HG03575 (cell line): ENCODE data around the gene TMEM259.
"Not testable (repeated sequence)": the region's sequence is repeated elsewhere in the genome, so short reads cannot be mapped to it uniquely, and the experiment has no call there.

Experiments used
- ATAC-seq: cut with Tn5 transposase; IDR thresholded peaks from one replicate; pipeline ENCODE4 v1.9.1; 2021; ENCODE audit not compliant: unreplicated experiment, insufficient number of reproducible peaks, low FRiP score; ENCODE audit errors: extremely low read depth

The TMEM259 gene

DNA sequence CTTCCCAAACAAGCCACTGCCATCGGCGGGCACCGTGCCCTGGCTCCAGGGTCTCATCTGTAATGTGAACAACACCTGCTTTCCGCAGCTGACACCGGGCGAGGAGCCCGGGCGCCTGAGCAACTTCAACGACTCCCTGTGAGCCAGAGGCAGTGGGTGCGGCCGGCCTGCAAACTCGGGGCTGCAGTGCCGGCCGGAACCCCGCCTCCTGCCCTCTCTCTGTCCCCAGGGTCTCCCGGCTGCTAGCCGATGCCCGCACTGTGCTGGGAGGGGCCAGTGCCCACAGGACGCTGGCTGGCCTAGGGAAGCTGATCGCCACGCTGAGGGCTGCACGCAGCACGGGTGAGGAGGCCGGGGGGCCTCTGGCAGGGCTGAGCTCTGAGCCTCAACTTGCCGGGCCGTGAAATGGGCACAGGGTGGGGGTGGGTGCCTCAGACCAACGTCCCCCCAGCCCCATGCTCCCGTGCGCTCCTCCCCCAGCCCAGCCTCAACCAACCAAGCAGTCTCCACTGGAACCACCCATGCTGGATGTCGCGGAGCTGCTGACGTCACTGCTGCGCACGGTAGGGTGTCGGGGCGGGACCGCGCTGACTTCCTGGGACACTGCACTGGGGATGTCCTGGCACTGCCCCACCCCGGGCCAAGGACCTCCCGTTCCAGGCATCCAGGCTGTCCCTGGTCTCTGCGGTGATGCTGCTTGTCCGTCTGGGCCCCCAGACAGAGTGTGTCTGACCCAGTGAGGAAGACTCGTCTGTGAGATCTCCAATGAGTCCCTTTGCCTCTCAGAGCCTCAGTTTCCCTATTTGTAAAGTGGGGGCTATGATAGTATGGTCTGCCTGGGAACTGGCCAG is 21.1 kb upstream of the TMEM259 start:
- no peak for ATAC-seq

DNA sequence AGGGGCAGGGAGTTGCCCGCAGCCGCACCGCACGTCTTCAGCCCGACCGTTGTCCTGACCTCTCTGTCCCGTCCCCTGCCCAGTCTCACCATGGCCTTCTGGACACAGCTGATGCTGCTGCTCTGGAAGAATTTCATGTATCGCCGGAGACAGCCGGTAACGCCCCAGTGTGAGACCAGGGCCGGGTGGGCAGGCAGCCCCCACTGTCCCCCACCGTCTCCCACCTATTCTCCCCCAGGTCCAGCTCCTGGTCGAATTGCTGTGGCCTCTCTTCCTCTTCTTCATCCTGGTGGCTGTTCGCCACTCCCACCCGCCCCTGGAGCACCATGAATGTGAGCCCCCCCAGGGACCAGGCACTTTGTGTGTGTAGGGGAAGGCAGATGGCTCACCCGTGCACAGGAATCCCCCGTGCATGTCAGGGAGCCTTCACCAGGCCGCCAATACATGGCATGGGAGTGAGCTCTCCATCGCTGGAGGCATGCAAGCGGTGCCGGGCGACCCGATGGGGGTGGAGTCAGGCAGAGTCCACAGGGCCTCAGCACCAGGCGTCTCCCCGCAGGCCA is 20.4 kb upstream of the TMEM259 start:
- no peak for ATAC-seq

DNA sequence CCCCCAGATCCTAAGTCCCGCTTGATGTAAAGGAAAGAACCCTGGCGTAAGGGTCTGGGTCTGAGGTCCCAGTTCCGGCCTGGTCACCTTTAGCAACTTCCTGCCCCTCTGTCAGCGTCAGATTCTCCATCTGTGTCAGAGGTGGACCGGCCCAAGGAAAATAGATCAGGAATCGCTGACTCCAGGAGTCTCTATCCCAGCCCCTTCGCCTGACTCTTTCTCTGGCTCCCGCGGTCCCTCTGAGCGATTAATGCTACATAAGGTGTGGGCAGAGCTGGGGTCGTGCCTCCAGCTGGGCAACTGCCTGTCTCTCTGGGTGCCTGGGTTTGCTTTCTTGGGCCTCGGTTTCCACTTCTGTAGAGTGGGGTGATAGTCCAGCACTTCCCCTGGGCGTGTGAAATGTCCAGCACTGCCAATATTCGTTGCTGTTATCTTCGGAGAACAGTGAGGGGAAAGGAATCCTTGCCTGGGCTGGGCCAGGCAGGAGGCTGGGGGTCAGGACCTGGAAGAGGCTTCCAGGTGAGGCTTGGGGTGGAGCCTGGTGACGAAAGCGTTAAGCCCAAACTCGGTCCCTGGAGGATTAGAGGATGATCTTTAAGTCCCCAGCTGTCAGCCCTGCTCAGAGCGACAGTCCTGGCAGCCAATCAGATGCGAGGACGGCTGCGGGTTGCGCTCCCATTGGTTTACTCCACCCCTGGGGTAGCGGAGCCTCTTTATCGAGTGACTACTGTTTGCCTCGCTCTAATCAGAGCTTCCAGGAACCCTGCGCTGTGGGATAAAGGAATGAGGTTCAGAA is 19.8 kb upstream of the TMEM259 start:
- no peak for ATAC-seq

DNA sequence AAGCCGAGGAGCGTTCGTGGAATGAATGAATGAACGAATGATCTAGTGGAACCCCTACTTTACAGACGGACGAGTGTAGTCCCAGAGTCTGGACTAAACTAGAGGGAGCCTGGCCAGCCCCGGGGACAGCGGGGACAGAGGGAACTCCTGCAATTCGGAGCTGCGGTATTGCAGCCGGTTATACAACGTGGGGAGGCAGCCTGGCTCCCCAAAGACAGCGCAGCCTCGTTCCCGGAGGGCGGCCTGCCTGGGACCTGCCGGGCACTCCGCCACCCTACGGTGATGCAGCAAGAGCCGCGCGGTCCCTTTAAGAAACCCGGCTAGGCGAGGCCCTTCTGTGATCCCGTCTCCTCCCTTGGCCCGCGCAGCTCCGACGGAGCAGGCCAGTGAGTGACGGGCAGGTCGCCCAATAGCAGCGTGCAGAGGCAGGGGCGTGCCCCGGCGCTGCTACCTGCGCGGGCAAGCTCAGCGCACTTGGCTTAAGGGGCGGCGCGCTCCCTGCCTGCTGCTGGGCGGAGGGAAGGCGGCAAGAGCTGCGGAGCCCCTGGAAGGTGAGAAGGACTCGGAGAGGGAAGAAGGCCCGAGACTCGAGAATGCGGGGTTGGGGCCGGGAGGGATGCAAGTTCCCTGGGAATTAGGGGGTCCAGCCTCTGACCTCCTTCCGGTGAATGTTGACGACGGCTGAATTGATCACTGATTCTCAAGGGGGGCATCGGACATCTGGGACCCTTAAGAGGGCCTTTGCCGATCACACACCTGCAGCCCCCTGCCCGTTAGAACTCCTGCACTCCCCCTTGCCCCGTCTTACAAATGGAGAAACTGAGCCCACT is 18.9 kb upstream of the TMEM259 start, which contains the start of gene ABCA7:
Gene ABCA7, plus strand, starts transcription at position 462 of the 830 bp plus-strand sequence. CDS start 1,255 bp downstream, outside the sequence.
- no peak for ATAC-seq

DNA sequence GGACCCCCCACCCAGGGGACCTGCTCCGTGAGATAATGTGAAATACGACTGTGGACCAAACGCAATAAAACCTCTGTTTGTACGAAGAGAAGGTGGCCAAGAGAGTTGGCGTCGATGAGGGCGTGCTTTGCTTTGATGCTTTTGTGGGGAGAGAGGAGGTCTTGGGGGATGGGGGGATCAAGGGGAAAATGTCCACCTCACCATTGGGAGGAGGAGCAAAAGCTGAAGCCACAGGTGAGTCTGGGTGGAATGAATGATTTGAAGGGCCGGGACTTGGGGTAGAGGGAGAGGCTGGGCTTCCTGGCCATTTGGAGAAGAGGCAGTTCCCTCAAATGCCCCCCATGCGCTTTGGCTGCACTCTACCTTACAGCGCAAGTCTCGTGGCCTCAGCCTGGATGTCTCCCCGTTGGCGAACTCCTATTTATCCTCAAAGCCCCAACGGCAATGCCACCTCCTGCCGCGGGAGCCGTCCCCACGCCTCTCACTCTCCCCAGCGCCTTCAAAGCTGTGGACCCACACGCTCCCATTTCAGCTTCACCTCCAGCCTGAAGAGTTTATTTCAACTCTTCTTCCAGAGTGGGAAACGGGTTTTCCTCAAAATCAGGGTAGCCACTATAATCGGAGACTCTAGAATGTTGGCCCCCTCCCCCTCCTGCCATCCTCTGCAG is 18.2 kb upstream of the TMEM259 start:
- no peak for ATAC-seq

DNA sequence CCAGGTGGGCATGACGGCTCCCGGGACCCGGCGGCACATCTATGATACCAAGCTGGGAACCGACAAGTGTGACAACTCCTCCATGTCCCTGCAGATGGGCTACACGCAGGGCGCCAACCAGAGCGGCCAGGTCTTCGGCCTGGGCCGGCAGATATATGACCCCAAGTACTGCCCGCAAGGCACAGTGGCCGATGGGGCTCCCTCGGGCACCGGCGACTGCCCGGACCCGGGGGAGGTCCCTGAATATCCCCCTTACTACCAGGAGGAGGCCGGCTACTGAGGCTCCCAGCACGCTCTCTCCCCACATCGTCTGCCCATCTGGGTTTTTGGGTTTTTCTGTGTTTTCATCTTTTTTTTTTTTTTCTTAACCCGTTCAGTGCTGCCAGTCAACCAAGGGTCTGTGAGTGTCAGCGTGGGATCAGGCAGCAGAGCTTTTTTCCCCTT is 16.7 kb upstream of the TMEM259 start:
- no peak for ATAC-seq

DNA sequence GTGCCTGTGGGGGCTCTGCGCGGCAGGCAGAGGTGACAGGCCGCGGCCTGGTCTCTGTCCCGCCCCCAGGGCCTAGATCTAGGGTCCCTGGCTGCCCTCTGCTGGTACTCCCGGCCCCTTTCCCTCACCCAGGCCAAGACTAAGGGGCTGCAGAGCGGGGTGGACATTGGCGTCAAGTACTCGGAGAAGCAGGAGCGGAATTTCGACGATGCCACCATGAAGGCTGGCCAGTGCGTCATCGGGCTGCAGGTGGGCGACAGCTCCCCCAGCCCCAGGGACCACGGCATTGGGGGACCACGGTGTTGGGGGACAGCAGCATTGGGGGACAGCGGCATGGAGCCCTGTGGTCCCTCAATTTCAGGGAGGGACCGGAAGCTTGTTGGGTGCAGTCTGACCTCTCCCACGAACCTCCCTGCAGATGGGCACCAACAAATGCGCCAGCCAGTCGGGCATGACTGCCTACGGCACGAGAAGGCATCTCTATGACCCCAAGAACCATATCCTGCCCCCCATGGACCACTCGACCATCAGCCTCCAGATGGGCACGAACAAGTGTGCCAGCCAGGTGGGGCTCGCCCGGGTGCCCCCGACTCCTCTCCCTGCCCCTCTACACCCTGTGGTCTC is 15.2 kb upstream of the TMEM259 start:
- no peak for ATAC-seq

DNA sequence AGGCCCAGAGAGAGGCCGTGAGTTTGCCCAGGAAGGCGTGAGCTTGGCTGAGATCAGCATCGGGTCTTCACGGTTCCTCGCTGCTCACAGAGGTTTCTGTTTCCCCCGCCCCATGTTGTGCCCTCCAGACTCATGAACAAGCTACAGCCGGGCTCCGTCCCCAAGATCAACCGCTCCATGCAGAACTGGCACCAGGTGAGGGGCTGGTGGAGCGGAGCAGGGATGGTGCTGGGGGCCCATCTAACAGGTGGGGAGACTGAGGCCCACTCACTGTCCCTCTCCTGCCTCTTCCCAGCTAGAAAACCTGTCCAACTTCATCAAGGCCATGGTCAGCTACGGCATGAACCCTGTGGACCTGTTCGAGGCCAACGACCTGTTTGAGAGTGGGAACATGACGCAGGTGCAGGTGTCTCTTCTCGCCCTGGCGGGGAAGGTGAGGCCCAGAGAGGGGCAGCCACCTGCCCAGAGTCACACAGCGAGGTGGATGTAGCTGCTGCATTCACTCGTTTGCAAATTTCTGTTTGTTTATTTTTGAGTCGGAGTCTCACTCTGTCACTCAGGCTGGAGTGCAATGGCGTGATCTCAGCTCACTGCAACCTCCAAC is 11.4 kb upstream of the TMEM259 start:
- no peak for ATAC-seq

DNA sequence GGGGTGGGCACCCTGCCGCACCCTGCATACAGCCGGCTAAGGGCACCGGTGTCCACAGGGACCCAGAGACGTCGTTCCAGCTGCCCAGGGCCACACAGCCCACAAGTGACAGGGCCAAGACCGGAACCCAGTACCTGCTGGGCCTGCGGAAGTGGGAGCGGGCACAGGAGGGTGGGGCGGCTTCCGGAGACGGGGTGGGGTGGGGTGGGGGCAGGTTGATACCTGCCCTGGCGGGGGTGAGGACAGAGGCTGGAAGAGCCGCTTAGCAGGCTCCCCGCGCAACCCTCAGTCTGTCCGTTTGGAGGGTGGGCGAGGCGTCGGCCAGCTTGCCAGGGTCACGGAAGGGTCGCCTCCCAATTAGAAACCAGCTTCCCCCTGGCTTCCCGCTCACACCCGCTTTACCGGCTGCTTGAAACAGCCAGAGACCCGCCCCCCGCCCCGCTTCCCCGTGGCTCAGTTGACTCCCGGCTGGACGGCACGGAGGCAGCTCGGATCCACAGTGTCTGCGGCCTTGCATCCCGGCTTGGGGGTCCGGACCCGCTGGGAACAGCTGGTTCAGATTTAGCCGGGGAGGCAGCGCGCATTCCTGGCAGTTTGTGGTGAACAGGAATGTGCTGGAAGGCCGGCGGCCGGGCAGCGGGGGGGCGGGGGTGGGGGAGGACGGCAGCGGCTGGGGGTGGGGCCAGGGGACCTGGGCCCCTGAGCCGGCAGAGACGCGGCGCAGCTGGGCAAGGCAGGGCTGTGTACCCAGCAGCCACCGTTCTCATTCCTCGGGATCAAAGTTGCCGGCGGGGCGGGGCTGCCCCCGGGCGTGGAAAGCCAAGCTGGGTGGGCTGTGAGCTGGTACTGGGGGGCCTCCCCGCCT is 7.4 kb upstream of the TMEM259 start:
- no peak for ATAC-seq

DNA sequence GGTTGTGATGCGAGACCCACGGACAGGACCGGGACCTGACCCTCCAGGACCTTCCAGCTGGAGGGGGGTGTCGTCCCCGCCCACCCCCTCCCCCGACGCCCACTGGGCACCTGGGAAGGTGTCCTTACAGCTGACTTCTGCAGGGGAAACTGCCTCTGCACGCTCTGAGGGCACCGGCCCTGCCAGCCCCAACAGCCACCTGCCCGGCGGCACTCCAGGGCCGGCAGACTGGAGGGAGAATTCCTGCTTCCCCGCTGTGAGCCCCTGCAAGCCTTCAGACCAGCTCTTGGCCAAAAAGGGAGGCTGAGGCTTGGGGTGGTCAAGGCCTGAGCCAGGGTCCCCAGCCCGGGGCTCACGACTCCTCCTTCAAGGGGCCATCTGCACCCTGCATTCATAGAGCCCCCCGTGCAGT is 6.7 kb upstream of the TMEM259 start:
- no peak for ATAC-seq

DNA sequence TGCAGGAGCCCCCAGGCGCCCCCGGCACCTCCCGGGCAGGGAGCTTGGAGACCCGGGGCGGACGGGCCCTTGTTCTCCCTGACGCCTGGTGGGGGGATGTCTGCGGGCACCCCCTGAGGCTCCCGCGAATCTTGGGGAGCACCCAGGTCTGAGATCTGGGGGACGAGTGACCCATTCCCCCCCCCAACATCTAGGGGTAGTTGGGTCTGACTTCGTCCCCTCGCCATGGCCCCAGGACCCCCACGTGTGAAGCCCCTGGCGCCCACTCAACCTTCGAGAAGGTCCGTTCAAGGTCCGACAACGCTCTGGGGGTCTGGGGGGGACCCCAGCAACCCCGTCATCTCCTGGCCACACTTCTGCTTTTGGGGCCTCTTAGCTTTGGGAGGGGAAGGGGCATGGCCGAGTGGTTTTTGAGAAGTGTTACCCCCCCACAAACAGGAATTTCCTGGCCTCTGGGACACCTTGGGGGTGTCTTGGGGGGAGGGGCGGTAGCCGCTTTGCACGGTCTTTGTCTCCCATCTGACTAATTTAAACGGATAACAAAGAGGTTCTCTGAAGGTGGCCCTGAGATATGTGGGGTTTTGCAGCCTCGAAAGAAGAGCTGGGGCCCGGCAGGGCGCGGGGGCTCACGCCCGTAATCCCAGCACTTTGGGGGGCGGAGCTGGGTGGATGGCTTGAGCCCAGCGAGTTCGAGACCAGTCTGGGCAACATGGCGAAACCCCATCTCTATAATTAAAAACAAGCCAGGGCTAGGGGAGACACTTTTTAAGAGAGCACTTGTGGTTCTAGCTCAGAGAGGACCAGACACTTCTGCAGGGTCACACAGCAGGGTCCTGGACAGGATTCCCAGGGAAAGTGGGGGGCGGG is 6.1 kb upstream of the TMEM259 start:
- no peak for ATAC-seq

DNA sequence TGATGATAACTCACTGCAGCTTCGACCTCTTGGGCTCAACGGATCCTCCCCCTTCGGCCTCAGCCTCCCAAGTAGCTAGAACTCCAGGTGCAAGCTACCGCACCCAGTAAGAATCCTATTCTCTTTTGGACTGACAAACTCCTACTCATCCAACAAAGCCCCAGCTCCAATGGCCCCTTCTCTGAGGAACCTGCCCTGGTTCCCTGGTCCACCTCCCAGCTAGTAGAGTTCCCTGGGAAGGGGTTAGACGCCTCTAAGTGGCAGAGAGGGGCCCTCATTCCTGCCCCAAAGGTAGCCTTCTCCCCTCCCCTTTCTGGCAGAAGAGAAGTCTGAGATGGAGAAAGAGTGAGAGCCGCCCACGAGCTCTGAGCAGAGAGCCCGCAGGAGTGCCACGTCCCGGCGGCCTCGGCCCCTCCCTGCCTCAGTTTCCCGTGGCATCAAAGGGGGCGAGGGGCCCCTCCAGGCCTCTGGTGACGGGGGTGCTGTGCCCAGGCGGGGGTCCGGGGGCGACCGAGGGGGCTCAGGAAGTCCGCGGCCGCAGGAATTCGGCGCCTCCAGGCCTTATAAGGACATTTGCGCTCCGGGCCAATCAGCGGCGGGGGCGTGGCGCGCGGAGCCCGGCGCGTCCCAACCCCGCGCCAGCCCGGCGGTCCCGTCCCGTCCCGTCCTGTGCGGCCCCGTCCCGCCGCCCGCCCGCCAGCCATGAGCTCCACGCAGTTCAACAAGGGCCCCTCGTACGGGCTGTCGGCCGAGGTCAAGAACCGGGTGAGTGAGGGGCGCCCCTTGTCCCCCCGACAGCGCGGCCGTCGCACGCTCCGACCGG is 5.2 kb upstream of the TMEM259 start, which contains the start of gene CNN2:
Gene CNN2, plus strand, starts transcription at position 649 of the 823 bp plus-strand sequence. Its CDS starts 54 bp downstream, at position 703.
- ATAC-seq: no peak

DNA sequence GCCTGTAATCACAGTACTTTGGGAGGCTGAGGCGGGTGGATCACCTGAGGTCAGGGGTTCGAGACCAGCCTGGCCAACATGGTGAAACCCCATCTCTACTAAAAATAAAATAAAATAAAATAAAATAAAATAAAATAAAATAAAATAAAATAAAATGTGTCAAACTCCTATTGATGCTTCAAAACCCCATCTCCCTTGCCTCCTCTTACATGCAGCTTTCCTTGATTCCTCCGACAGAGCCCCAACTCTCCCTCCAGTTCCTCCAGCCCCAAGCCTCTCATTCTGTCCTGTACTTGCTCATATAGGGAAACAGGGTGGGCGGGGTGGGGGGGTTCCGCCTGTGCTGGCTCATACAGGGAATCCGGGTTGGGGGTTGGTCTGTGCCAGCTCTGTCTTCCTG is 4.2 kb upstream of the TMEM259 start:
- ATAC-seq: not testable (repeated sequence)

DNA sequence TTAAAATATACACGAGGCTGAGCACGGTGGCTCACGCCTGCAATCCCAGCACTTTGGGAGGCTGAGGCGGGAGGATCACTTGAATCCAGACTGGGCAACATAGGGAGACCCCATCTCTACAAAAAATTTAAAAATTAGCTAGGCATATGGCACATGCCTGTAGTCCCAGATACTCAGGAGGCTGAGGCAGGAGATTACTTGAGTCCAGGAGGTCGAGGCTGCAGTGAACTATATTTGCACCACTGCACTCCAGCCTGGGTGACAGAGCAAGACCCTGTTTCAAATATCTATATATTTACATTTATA is 2.9 kb upstream of the TMEM259 start:
- not testable (repeated sequence) for ATAC-seq
